C4-2B (cell line): Measurements from ENCODE around the gene IRF8.
"Not testable (repeated sequence)": the region's sequence is repeated elsewhere in the genome, so short reads cannot be mapped to it uniquely, and the experiment has no call there.

Source experiments
- H3K27ac ChIP-seq: fragments of 450-650 bp; 2 replicates; pipeline ENCODE4 v1.5.1; 2017
- CTCF ChIP-seq: fragments of 450-650 bp; conservative IDR thresholded peaks from 2 replicates; pipeline ENCODE4 v1.5.1; 2017; ENCODE audit warnings: mild to moderate bottlenecking
- ZFX ChIP-seq: fragments of 450-650 bp; IDR thresholded peaks from 2 replicates; pipeline ENCODE4 v1.6.1; 2017

Gene IRF8

DNA sequence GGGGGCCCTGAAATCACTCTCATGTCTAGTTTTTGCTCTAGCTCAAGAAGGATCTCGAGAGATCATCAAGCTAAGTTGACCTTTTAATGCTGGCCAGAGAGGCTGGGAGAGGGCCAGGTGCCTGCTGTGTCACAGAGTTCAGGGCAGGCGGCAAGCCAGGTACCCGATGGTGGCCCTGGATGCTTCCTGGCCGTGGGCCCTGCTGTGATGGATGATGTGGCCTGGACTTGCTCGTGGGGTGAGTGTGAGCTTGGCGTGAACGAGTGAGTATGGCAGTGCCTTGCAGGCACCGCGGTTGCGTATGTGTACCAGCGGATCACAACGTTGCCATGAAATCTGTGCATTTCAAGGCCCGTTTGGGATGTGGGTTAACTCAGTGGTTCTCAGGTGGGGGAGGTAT, 7.4 kb downstream of the IRF8 start:
- TF ChIP-seq ZFX (no peak), CTCF (no peak)
- no peak overlapping the region for H3K27ac ChIP-seq

DNA sequence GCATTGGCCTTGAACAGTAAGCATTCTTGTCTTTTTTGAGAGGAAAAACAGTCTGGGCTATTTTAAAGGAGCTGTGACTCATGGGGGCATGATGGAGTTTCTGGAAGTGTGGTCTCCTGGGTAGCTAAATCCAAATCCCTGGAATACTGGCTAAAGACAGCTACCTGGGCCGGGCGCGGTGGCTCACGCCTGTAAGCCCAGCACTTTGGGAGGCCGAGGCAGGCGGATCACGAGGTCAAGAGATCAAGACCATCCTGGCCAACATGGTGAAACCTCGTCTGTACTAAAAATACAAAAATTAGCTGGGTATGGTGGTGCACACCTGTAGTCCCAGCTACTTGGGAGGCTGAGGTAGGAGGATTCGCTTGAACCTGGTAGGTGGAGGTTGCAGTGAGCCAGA, 8.3 kb downstream of the IRF8 start:
- H3K27ac ChIP-seq: not testable (repeated sequence)

- no peak overlapping the region for H3K27ac ChIP-seq
- TF ChIP-seq ZFX: no peak
- TF ChIP-seq CTCF: no peak
Observed at GRCh38 chr16:85908444-85908843, 9.5 kb downstream of the IRF8 start.

- TF ChIP-seq ZFX (no peak), CTCF (no peak)
- no peak overlapping the region for H3K27ac ChIP-seq
Observed at GRCh38 chr16:85908889-85909589, 10.1 kb downstream of the IRF8 start.

DNA sequence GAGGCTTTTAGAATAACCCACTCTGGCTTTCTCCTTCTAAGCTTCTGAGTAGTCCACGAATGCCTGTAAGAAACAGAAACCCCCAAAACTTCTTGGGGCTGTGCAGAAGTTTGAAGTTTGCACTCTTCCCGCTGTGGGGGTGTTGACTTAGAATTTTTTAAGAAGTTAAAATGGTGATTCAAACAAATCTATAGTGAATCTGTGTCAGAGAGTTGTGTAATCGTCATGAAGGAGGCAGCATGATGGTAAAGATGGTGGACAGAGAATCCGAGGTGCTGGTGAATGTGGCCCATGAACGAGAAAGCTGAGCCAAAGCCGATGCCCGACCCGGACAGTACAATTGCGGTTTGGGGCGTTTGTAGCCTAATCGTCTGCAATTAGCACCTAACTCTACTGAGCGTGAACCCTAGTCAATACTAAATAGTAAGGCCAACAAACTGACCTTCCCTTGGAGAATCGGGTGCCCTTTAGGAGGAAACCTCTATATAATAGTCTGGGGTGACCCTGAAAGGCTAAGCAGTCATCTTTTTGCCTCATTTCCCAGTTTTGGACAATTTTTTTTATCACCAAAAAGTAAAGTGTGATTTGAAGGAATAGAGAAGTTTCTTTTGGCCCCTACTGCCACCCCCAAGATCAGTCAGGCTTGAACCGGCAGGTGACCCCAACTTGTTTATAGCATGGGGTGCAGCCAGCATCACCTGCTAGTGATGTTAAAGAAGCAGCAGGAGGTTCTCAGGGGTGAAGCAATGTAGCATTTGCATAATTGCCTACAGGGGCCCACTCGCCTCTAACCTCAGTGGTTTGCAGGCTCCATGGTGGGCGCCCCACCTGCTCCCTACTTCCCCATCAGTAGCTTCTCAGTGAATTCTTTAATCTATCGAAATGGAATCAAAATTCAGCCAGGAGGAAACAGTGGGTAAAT, 11.2 kb downstream of the IRF8 start:
- H3K27ac ChIP-seq: no peak overlapping the region
- TF ChIP-seq CTCF: no peak
- TF ChIP-seq ZFX: no peak

- TF ChIP-seq ZFX: no peak
- no peak for TF ChIP-seq CTCF
- H3K27ac ChIP-seq: no peak overlapping the region
Observed at GRCh38 chr16:85910854-85911247, 11.9 kb downstream of the IRF8 start.

DNA sequence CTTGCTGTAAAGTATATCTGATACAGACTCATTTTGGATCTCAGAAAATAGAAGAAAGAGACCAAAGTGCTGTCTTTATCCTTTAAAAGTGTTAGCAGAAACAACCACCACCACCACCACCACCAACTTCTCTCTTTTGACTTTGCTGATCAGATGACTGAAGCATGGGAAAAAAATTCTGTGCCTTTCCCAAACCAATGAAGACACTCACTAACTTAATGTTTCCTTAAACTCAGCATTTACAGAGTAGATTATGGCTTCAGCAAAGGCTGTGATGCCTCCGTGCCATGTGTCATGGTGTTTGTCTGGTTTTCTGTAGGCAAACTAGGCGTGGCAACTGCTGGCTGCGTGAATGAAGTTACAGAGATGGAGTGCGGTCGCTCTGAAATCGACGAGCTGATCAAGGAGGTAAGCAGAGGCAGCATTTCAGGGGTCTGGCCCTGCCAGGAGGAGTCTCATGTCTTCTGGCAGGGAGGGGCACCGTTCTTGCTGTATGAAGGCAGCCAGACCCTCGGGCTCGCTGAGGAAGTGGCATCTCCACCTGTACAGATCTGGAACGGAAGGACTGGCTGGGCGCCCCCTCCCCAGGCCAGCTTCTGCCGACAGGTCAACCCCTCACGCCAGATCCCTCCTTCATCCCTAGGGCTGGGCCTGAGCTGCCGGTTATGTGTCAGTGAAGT, 12.4 kb downstream of the IRF8 start:
- no peak for TF ChIP-seq CTCF
- no peak for TF ChIP-seq ZFX

More for the DNA sequence above, 12.4 kb downstream of the IRF8 start:
- no peak overlapping the region for H3K27ac ChIP-seq
